ENCODE data around the gene PRSS1. TPM values are rescaled to one million over a fixed set of nuclear protein-coding genes. Genes with fewer than 3 reads are reported as not detected.
"Not testable (repeated sequence)": the region's sequence is repeated elsewhere in the genome, so short reads cannot be mapped to it uniquely, and the experiment has no call there.

Gene PRSS1
- total and polyA plus RNA-seq, 5 experiments from 2014 or later: not detected

DNA sequence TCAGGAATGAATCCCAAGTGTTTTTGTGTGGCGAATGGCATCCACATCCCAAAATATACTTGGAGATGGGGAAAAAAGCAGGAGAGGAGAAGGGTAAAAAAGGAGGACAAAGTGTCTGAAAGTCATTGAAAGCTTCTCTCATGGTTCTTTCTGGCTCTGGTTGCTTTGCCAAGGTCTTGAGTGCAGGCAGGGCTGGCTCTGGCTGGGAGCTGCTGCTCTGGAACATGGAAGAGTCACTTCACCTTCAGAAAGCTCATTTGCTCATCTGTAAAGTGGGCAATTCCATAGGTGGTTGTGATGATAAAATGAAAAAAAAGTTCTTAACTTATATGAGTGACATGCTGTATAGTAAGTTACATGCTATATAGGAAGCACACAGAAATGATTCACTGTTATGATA, 18.6 kb downstream of the PRSS1 start:
- DNase-seq (no peak), ATAC-seq (no peak)
- Mint-ChIP-seq H3K27ac (no peak overlapping the region), H3K9me3 (no peaks in the 10 kb centered on the region), H3K4me1 (peaks cover 0 to 13% (median 3%) of the 10 kb centered on the region in 4 donors), H3K27me3 (peaks cover 0 to 7% (median 0%) of the 10 kb centered on the region in 5 donors), H3K4me3 (no peak overlapping the region), H3K36me3 (no peaks in the 10 kb centered on the region)
- POLR2A ChIA-PET: no interaction called here

DNA sequence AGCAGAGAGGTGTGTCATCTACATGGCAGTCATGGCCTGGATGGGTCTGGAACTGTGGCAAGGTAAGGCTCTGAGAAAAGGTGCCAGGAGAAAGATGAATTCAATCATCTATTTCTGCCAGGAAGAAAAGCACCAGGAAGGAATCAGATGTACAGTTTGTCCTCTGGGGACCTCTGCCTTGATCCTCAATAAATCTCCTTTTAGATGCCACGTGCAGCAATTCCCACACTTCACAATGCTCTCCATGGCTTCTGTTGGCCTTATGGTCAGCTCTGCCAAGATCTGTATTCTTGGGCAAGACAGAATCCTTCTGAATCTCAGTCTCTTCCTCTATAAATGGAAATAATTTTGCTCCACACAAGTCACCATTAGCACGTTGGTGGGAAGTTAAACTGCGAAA, 19.6 kb downstream of the PRSS1 start:
- H3K27me3 Mint-ChIP-seq, H3K4me3 Mint-ChIP-seq, POLR2A ChIA-PET, H3K27ac Mint-ChIP-seq, H3K36me3 Mint-ChIP-seq, H3K9me3 Mint-ChIP-seq, DNase-seq, ATAC-seq: not testable (repeated sequence)
- H3K4me1 Mint-ChIP-seq: peaks cover 0 to 13% (median 3%) of the 10 kb centered on the region in 4 donors

DNA sequence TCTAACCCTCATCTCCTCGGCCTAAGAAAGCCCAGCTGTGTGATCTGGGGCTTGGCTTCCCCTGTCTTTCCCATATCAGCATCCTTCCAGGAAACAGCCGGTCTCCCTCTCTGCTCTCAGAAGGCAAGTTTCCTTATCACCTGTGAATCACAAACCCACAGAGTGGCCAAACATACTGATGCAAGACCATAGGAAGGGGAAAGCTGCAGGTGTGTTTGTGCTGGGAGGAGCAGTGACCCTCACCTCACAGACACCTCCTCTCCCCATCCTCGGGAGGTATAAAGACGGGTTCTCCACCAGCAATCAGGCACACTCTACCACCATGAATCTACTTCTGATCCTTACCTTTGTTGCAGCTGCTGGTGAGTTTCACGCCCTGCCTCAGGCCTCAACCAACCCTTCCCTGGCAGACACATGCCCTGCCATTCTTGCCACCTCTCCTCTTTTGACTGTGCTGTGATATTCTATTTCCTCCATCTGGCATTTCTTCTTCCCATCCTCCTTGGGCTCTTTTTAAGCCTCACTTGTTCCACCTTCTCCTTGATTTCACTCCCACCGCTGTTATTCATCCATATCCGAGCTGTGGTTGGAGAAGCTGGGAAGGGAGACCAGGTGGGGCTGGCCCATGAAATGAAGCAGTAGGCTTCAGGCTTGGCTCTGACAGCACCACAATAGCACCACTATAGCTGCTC, 21.5 kb downstream of the PRSS1 start, which contains the start of gene PRSS2:
TSS of gene PRSS2 (plus strand) at position 310 of the 692 bp plus-strand sequence. CDS start at position 323, 13 bp downstream.
- no peak for DNase-seq
- peaks cover 0 to 7% (median 0%) of the 10 kb centered on the region in 5 donors for H3K27me3 Mint-ChIP-seq
- no peak within 1 kb of the TSS for H3K4me3 Mint-ChIP-seq
- ATAC-seq: no peak
- H3K27ac Mint-ChIP-seq: no peak within 1 kb of the TSS
- H3K4me1 Mint-ChIP-seq: peaks cover 0 to 13% (median 3%) of the 10 kb centered on the region in 4 donors
- POLR2A ChIA-PET: no interaction called here
- H3K9me3 Mint-ChIP-seq: no peaks in the 10 kb centered on the region
- H3K36me3 Mint-ChIP-seq: no peaks in the 10 kb centered on the region

DNA sequence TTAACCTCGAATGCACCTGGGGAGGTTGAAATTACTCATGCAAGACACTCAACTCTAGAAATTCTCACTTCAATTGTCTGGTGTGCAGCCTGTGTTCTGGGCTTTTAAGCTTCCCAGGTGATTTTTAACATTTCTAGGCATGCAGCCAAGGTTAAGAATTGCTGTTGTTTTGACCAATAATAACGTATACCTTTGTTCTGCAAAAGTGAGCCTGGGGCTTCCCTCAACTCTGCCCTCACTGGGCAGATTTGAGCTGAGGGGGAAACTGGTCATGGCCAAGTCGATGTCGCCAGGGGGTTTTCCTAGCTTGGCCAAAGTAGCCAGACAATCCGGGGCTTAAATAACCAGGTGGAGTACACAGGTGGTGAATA, 22.1 kb downstream of the PRSS1 start:
- ATAC-seq: no peak
- Mint-ChIP-seq H3K9me3 (no peaks in the 10 kb centered on the region), H3K36me3 (no peaks in the 10 kb centered on the region), H3K27me3 (peaks cover 0 to 7% (median 0%) of the 10 kb centered on the region in 5 donors), H3K27ac (no peak overlapping the region), H3K4me1 (peaks cover 0 to 16% (median 3%) of the 10 kb centered on the region in 4 donors), H3K4me3 (no peak overlapping the region)
- POLR2A ChIA-PET: no interaction called here
- DNase-seq: no peak

DNA sequence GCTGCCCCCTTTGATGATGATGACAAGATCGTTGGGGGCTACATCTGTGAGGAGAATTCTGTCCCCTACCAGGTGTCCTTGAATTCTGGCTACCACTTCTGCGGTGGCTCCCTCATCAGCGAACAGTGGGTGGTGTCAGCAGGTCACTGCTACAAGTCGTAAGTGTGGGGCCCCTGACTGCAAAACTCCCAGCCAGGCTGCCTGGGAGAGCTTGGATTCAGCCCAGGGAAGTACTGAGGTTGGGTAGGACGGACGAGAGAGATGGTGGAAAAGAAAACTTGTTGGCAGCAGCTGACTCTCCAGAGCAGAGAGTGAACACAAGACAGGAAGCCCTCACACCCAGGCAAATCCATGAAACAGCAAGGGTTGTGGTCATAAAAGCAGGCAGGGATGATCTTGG, 22.8 kb downstream of the PRSS1 start:
- H3K4me1 Mint-ChIP-seq: peaks cover 0 to 17% (median 3%) of the 10 kb centered on the region in 4 donors
- peaks cover 0 to 7% (median 0%) of the 10 kb centered on the region in 5 donors for H3K27me3 Mint-ChIP-seq
- DNase-seq: no peak
- no peaks in the 10 kb centered on the region for H3K36me3 Mint-ChIP-seq
- H3K4me3 Mint-ChIP-seq: no peak overlapping the region
- POLR2A ChIA-PET: no interaction called here
- no peak overlapping the region for H3K27ac Mint-ChIP-seq
- no peaks in the 10 kb centered on the region for H3K9me3 Mint-ChIP-seq
- no peak for ATAC-seq

DNA sequence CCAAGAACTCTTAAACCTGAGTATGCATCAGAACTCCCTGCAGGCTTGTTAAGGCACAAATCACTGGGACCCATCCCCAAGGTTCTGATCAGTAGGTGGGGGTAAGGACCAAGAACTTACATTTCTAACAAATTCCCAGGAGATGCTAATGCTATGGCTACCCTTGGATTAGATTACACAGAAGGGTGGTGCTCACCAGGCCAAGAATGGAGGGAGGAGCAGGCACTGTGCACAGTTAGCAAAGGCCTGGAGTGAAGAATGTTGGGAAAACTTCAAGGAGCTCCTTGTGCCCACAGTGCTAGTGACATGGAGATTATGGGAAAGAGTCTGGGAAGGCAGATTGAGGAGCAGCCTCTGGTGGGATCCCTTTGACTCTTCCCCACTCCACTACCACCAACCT, 23.4 kb downstream of the PRSS1 start:
- POLR2A ChIA-PET: no interaction called here
- Mint-ChIP-seq H3K36me3 (no peaks in the 10 kb centered on the region), H3K4me3 (no peak overlapping the region), H3K27me3 (peaks cover 0 to 7% (median 0%) of the 10 kb centered on the region in 5 donors), H3K27ac (no peak overlapping the region), H3K4me1 (peaks cover 0 to 17% (median 3%) of the 10 kb centered on the region in 4 donors), H3K9me3 (no peaks in the 10 kb centered on the region)
- ATAC-seq (no peak), DNase-seq (no peak)

DNA sequence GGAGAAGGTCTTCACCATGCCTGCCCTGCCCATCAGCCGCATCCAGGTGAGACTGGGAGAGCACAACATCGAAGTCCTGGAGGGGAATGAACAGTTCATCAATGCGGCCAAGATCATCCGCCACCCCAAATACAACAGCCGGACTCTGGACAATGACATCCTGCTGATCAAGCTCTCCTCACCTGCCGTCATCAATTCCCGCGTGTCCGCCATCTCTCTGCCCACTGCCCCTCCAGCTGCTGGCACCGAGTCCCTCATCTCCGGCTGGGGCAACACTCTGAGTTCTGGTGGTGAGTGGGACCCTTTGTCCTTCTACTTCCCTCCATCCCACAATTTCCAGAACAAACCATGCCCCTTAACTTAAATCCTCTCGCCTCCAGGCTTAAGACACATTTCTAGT, 24.0 kb downstream of the PRSS1 start:
- Mint-ChIP-seq H3K4me3 (no peak overlapping the region), H3K4me1 (peaks cover 0 to 23% (median 3%) of the 10 kb centered on the region in 4 donors), H3K27me3 (peaks cover 0 to 7% (median 0%) of the 10 kb centered on the region in 5 donors), H3K36me3 (no peaks in the 10 kb centered on the region), H3K9me3 (no peaks in the 10 kb centered on the region), H3K27ac (no peak overlapping the region)
- POLR2A ChIA-PET: no interaction called here
- no peak for ATAC-seq
- DNase-seq: no peak

DNA sequence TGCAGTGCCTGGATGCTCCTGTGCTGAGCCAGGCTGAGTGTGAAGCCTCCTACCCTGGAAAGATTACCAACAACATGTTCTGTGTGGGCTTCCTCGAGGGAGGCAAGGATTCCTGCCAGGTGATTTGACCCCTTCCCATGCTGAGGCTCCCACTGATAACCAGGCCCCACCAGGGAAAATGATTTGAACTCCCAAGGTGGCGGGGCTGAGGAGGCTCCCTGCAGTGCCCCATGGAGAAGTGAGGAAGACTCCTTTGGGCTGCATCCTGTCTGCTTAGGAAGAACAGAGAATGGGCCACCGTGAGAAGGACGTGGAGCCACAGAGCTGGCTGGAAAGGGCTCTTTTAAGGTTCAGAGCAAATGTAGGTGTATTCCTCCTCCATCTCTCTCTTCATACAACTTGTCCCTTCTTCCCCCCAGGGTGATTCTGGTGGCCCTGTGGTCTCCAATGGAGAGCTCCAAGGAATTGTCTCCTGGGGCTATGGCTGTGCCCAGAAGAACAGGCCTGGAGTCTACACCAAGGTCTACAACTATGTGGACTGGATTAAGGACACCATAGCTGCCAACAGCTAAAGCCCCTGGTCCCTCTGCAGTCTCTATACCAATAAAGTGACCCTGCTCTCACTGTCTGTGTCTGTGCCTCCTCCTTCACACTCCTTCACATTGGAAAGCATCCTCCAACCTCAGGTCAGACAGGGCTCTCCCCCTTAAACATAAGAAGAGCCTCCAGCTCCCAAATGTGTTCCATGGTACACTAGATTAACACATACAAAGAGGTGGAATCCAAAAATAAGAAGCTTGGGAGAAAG, 24.9 kb downstream of the PRSS1 start:
- POLR2A ChIA-PET: no interaction called here
- no peak for ATAC-seq

DNA sequence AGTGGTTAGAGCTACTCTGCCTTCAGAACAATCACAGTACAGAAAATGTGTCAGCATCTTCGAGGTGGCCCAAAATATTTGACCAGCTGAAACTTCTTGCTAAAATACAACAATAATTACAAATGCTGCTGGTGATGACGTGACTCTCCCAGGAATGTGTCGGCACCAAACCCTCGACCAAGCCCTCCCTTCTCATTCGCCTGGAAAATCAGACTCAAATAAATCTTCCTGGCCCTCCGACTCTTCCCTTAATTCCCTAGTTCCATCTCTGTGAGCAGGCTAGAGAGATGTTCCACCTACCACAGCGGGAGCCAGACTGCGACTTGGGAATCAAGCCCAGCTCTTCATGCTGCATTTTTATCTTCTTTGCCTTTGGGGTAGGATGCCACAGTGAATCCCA, 25.6 kb downstream of the PRSS1 start:
- H3K9me3 Mint-ChIP-seq: no peaks in the 10 kb centered on the region
- POLR2A ChIA-PET: no interaction called here
- H3K4me1 Mint-ChIP-seq: peaks cover 0 to 24% (median 2%) of the 10 kb centered on the region in 4 donors
- DNase-seq: no peak
- H3K36me3 Mint-ChIP-seq: no peaks in the 10 kb centered on the region
- H3K27ac Mint-ChIP-seq: no peak overlapping the region
- H3K4me3 Mint-ChIP-seq: no peak overlapping the region
- peaks cover 0 to 7% (median 0%) of the 10 kb centered on the region in 5 donors for H3K27me3 Mint-ChIP-seq
- no peak for ATAC-seq

More for the DNA sequence above, 24.9 kb downstream of the PRSS1 start:
- peak overlapping the region in 1 of 10 donors; percentile 40 for H3K27ac Mint-ChIP-seq
- H3K4me1 Mint-ChIP-seq: peaks cover 0 to 24% (median 3%) of the 10 kb centered on the region in 4 donors
- H3K4me3 Mint-ChIP-seq: no peak overlapping the region
- H3K36me3 Mint-ChIP-seq: no peaks in the 10 kb centered on the region
- no peaks in the 10 kb centered on the region for H3K9me3 Mint-ChIP-seq
- no peak for DNase-seq
- H3K27me3 Mint-ChIP-seq: peaks cover 0 to 7% (median 0%) of the 10 kb centered on the region in 5 donors

DNA sequence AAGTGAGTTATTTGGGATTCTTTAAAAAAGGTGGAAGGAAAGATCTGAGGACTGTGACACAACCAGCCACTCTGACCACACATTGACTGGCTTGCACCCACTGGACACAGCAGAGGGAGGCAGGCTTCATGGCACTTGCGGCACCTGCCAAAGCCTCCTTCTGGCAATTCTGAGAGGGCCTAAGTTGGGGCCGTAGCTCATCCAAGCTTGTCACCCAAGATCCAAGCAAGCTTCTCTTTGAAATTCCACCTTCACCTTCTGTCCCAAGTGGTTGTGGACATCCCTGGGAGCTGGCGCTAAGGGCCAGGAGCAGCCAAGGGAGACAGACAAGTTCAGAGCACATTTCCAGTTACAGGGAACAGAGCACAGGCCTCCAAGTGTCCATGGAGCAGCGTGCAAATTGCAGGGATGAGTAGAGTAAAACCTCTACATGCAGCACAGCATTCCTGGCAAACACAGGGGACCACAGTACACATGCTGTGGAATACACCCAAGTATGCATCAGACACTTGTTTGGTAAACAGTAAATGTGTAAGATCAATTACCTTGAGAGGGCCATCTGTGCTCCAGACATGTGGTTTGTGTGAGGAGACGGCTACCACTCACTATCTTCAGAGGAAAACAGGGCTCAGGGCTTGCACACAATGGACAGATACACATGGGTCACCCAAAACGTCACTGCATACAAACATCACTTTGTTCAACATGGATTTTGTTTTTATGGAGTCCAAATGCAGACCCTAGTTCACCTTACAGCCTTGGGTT, 26.3 kb downstream of the PRSS1 start:
- H3K27ac Mint-ChIP-seq, ATAC-seq, H3K36me3 Mint-ChIP-seq, H3K9me3 Mint-ChIP-seq, POLR2A ChIA-PET, H3K4me3 Mint-ChIP-seq, H3K27me3 Mint-ChIP-seq, DNase-seq: not testable (repeated sequence)
- peaks cover 0 to 21% (median 3%) of the 10 kb centered on the region in 4 donors for H3K4me1 Mint-ChIP-seq

DNA sequence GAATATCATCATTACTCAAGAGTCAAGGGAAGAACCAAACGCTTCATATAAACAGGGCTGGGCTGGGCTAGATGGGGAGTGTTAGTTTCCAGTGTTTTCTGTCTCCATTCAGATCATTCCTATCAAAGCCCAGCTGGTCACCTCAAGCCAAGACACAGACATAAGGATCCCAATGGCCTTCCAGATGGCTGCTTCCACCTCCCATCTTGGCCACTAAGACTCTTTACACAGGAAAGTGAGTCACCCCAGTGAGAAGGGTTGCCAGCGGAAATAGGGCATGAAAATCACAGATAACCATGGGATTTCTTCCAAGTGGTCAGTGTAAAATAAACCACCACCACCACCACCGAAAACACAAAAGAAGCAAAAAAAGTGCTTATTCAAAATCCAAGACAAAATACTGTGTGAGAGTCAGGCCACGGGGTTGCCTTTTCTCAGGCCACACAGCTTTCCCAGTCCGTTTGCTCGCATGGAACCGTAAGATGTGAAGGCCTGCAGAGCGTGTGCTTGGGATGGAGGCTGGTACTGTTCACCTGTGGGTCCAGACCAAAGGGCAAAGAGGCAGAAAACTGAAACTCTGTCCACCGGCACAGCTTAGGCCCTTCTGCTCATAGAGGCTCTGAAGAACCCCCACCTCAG, 27.1 kb downstream of the PRSS1 start:
- DNase-seq: no peak
- H3K9me3 Mint-ChIP-seq: no peaks in the 10 kb centered on the region
- no peak overlapping the region for H3K27ac Mint-ChIP-seq
- no peak for ATAC-seq
- H3K27me3 Mint-ChIP-seq: no peaks in the 10 kb centered on the region
- POLR2A ChIA-PET: no interaction called here
- H3K4me3 Mint-ChIP-seq: no peak overlapping the region
- H3K36me3 Mint-ChIP-seq: no peaks in the 10 kb centered on the region
- H3K4me1 Mint-ChIP-seq: peaks cover 0 to 13% (median 2%) of the 10 kb centered on the region in 4 donors

DNA sequence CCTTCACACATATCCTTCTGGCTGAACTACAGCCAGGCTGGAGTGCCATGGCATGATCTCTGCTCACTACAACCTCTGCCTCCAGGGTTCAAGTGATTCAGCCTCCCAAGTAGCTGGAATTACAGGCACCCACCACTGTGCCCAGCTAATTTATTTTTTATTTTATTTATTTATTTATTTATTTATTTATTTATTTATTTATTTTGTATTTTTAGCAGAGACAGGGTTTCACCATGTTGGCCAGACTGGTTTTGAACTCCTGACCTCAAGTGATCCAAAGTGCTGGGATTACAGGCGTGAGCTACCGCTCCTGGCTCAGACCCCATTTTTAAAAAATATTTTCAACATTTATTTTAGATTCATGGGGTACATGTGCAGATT, 27.6 kb downstream of the PRSS1 start:
- POLR2A ChIA-PET, H3K9me3 Mint-ChIP-seq, ATAC-seq: not testable (repeated sequence)

More for the DNA sequence above, 27.6 kb downstream of the PRSS1 start:
- not testable (repeated sequence) for H3K36me3 Mint-ChIP-seq, H3K27ac Mint-ChIP-seq, H3K4me3 Mint-ChIP-seq, DNase-seq, H3K27me3 Mint-ChIP-seq
- H3K4me1 Mint-ChIP-seq: peaks cover 0 to 10% (median 2%) of the 10 kb centered on the region in 4 donors

Data from naive thymus-derived CD8-positive, alpha-beta T cell (primary cell).